SJCRH30 (cell line): ENCODE measurements around the gene R3HDML. TPM values are rescaled to one million over a fixed set of nuclear protein-coding genes. Genes with fewer than 3 reads are reported as not detected.
A peak's percentile ranks its signal among the peaks of the same experiment; 100 is the strongest.
"Not testable (repeated sequence)": the region's sequence is repeated elsewhere in the genome, so short reads cannot be mapped to it uniquely, and the experiment has no call there.

ENCODE experiments used
- DNase-seq, 2 experiments: peaks; one replicate each; pipeline ENCODE4 v3.0.0-alpha.2; 2015 to 2020
- H3K27ac ChIP-seq: fragments of 250-450 bp; sonication (Bioruptor Pico); 2 replicates; pipeline ENCODE4 v1.5.1; 2020; ENCODE audit warnings: mild to moderate bottlenecking, moderate library complexity
- H3K27me3 ChIP-seq: fragments of 250-450 bp; sonication (Bioruptor Pico); 2 replicates; pipeline ENCODE4 v1.5.1; 2020; ENCODE audit warnings: mild to moderate bottlenecking, moderate library complexity
- H3K36me3 ChIP-seq: fragments of 250-450 bp; sonication (Bioruptor Pico); 2 replicates; pipeline ENCODE4 v1.5.1; 2020; ENCODE audit warnings: mild to moderate bottlenecking, moderate library complexity
- H3K4me1 ChIP-seq: fragments of 250-450 bp; sonication (Bioruptor Pico); 2 replicates; pipeline ENCODE4 v1.5.1; 2020; ENCODE audit warnings: mild to moderate bottlenecking, moderate library complexity
- H3K4me3 ChIP-seq: fragments of 250-450 bp; sonication (Bioruptor Pico); 2 replicates; pipeline ENCODE4 v1.5.1; 2020; ENCODE audit warnings: mild to moderate bottlenecking, moderate library complexity
- H3K9me3 ChIP-seq: fragments of 250-450 bp; sonication (Bioruptor Pico); replicated peaks from 2 replicates; pipeline ENCODE4 v1.5.1; 2020; ENCODE audit warnings: mild to moderate bottlenecking, moderate library complexity
- total RNA-seq: library from RNA; depleted of rRNA; stranded (reverse); fragments of >200 nt; shearing (Covaris generic); gene quantifications from 2 replicates; pipeline ENCODE4 v1.2.3, GENCODE V29; 2014; rRNA removed

The R3HDML gene, protein sequence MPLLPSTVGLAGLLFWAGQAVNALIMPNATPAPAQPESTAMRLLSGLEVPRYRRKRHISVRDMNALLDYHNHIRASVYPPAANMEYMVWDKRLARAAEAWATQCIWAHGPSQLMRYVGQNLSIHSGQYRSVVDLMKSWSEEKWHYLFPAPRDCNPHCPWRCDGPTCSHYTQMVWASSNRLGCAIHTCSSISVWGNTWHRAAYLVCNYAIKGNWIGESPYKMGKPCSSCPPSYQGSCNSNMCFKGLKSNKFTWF
- not detected in 2 replicates for total RNA-seq

DNA sequence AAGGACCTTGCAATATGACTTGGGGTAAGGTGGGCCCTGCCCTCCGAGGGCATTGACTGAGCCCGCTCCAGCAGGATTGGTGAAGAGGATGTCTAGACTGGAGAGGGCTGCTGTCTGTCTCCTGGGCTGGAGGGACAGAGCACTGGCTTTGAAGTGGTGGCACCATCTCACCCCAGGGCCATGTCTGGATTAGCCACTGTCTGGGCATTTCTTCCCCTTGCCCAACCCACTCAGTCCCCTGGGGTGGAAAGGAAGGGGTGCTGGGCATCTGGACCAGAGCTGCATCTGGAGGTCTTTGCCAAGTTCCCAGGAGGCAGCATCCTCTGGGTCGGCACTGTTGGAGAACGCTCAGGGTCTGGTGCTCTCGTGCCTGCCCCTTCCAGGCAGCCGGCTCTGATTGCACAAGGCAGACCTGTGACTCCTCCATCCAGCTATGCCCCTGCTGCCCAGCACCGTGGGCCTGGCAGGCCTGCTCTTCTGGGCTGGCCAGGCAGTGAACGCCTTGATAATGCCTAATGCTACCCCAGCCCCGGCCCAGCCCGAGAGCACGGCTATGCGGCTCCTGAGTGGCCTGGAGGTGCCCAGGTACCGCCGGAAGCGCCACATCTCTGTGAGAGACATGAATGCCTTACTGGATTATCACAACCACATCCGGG is at the start of gene R3HDML:
Gene R3HDML (plus strand): TSS at position 319 of the 656 bp plus-strand sequence. CDS start 115 bp downstream, at position 434.
- Histone ChIP-seq H3K27ac (no peak within 1 kb of the TSS), H3K27me3 (peaks cover 34% of the 10 kb centered on the region), H3K9me3 (no peaks in the 10 kb centered on the region), H3K36me3 (no peaks in the 10 kb centered on the region), H3K4me1 (no peaks in the 10 kb centered on the region), H3K4me3 (no peak within 1 kb of the TSS)
- DNase-seq: no peak

- Histone ChIP-seq H3K36me3 (no peaks in the 10 kb centered on the region), H3K9me3 (no peaks in the 10 kb centered on the region), H3K4me1 (peaks cover 9% of the 10 kb centered on the region), H3K27ac (no peak overlapping the region), H3K27me3 (no peaks in the 10 kb centered on the region; the same call in 1 of the 2 replicates), H3K4me3 (no peak overlapping the region)
- DNase-seq: no peak
These were observed 49.4 kb upstream of the R3HDML start for GRCh38 chr20:44287272-44288097.

DNA sequence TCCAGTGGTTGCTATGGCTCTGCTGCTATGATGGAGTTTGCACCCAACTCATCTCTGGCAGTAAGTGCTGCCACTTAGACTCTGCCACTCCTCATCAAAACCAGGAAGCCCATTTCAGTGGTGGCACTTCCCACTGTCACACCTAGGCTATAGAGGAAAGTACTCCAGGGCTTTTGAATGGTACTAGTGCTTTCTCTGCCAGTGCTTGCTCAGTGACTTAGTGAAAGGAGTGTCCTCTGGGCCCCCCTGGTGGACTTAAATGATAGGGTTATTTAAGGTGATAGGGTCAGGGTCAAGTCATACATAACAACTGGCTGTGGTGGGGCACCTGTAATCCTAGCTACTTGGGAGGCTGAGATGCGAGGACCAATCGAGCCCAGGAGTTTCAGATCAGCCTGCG is 48.6 kb upstream of the R3HDML start:
- no peaks in the 10 kb centered on the region for H3K36me3 ChIP-seq
- DNase-seq: no peak
- no peak overlapping the region for H3K4me3 ChIP-seq
- no peak overlapping the region for H3K27ac ChIP-seq
- H3K27me3 ChIP-seq: no peaks in the 10 kb centered on the region
- peaks cover 9% of the 10 kb centered on the region for H3K4me1 ChIP-seq
- no peaks in the 10 kb centered on the region for H3K9me3 ChIP-seq

DNA sequence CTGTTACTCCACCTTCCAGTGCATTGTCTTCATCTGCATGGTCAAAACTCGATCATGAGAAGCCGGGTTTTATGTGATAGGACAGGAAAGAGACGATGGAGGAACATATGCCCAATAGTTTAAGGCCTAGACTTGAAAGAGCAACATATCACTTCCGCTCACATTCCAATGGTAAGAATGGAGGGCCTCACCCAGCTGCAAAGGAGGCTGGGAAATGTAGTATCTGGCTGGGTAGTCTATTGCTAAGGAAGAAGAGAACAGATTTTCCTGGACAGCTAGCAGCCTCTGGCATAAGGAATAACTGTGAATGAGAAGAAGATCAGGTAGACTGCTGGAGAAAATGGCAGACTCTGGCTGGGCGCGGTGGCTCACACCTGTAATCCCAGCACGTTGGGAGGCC is 45.1 kb upstream of the R3HDML start:
- Histone ChIP-seq H3K4me3 (no peak overlapping the region), H3K27me3 (0 out of 2 replicates have a peak, but pooled peaks cover 9% of the 10 kb centered on the region), H3K27ac (no peak overlapping the region), H3K4me1 (no peaks in the 10 kb centered on the region), H3K36me3 (no peaks in the 10 kb centered on the region), H3K9me3 (no peaks in the 10 kb centered on the region)
- peak in 1 of 2 experiments; percentile 32 for DNase-seq

- Histone ChIP-seq H3K4me1 (no peaks in the 10 kb centered on the region), H3K27ac (no peak overlapping the region)
These were observed 40.8 kb upstream of the R3HDML start for GRCh38 chr20:44296011-44296410.

DNA sequence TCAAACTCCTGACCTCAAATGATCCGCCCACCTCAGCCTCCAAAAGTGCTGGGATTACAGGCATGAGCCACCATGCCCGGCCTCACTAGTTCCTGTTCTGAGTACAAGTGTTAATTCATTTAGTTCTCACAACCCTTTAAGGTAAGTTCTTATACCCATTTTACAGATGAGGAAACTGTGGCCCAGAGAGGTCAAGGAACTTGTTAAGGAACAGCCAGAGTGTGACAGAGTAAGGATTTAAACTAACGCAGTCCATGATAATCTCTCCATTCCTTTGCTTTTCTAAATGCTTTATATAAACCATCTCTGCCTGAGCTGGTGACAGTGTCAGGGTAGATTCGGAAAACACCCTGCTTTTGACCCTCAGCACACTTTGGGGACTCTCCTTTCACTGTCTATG is 39.1 kb upstream of the R3HDML start:
- no peak overlapping the region for H3K27ac ChIP-seq
- H3K4me1 ChIP-seq: no peaks in the 10 kb centered on the region
- H3K9me3 ChIP-seq: no peaks in the 10 kb centered on the region
- H3K36me3 ChIP-seq: no peaks in the 10 kb centered on the region
- H3K4me3 ChIP-seq: no peak overlapping the region
- H3K27me3 ChIP-seq: 0 out of 2 replicates have a peak, but pooled peaks cover 9% of the 10 kb centered on the region
- no peak for DNase-seq

More at GRCh38 chr20:44296011-44296410, 40.8 kb upstream of the R3HDML start:
- no peaks in the 10 kb centered on the region for H3K36me3 ChIP-seq
- no peak overlapping the region for H3K4me3 ChIP-seq
- H3K9me3 ChIP-seq: no peaks in the 10 kb centered on the region
- DNase-seq: no peak
- 0 out of 2 replicates have a peak, but pooled peaks cover 9% of the 10 kb centered on the region for H3K27me3 ChIP-seq

DNA sequence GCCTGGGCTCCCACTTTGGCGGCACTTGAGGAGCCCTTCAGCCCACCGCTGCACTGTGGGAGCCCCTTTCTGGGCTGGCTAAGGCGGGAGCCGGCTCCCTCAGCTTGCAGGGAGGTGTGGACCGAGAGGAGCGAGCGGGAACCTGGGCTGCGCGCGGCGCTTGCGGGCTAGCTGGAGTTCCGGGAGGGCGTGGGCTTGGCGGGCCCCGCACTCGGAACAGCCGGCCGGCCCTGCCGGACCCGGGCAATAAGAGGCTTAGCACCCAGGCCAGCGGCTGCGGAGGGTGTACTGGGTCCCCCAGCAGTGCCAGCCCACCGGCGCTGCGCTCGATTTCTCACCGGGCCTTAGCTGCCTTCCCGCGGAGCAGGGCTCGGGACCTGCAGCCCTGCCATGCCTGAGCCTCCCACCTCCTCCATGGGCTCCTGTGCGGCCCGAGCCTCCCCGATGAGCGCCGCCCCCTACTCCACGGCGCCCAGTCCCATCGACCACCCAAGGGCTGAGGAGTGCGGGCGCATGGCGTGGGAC is 37.8 kb upstream of the R3HDML start:
- H3K4me1 ChIP-seq, DNase-seq, H3K27ac ChIP-seq, H3K4me3 ChIP-seq, H3K27me3 ChIP-seq, H3K9me3 ChIP-seq, H3K36me3 ChIP-seq: not testable (repeated sequence)

DNA sequence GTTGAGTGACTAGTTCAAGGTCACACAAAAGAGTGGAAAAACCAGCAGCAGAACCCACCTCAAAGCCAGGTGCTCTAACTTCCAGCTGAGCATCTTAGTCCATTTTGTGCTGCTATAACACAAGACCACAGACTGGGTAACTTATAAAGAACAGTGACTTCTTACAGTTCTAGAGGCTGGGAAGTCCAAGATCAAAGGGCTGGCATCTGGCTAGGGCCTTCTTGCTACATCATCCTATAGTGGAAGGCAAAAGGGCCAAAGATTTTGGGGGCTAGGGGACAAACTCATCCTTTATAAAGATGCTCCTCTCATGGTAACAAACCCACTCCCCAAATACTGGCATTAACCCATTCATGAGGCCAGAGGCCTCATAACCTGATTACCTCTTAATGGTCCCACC is 35.6 kb upstream of the R3HDML start:
- Histone ChIP-seq H3K36me3 (no peaks in the 10 kb centered on the region), H3K4me1 (no peaks in the 10 kb centered on the region), H3K4me3 (no peak overlapping the region), H3K9me3 (no peaks in the 10 kb centered on the region), H3K27ac (no peak overlapping the region), H3K27me3 (0 out of 2 replicates have a peak, but pooled peaks cover 3% of the 10 kb centered on the region)
- DNase-seq: no peak

DNA sequence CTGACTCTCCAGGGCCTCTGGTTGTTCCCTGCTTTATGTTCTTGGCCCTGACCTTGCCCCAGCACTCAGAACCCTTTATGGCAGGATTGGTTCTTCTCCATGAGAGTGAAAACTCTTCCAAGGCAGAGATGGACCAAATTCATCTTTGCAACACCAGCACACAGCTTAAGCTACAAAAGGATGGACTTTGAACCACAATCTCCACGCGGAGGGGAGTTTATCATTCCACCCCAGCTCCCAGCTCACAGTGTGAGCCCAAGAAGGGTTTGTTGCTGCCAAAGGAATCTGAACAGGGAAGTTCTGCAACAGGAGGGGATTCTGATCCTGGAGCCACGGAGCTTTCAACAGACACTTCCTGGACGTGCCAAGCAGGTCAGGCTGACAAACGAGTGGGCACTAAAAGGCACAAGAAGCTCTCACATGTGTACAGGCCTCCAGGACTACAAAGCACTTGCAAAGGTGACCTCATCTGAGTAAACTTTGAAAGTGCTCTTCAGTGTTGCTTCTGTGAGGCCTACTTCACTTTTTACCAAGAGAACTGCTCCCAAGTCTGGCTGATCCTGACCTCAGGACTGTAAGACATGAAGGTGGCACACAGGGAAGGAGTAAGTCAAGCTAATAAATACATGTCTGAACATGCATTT is 34.7 kb upstream of the R3HDML start:
- no peaks in the 10 kb centered on the region for H3K36me3 ChIP-seq
- DNase-seq: no peak
- no peak overlapping the region for H3K4me3 ChIP-seq
- H3K27me3 ChIP-seq: no peaks in the 10 kb centered on the region
- H3K4me1 ChIP-seq: no peaks in the 10 kb centered on the region
- H3K9me3 ChIP-seq: no peaks in the 10 kb centered on the region
- no peak overlapping the region for H3K27ac ChIP-seq

- Histone ChIP-seq H3K4me3 (no peak overlapping the region), H3K27me3 (no peaks in the 10 kb centered on the region), H3K27ac (no peak overlapping the region)
These were observed 34.1 kb upstream of the R3HDML start for GRCh38 chr20:44302736-44303135.

DNA sequence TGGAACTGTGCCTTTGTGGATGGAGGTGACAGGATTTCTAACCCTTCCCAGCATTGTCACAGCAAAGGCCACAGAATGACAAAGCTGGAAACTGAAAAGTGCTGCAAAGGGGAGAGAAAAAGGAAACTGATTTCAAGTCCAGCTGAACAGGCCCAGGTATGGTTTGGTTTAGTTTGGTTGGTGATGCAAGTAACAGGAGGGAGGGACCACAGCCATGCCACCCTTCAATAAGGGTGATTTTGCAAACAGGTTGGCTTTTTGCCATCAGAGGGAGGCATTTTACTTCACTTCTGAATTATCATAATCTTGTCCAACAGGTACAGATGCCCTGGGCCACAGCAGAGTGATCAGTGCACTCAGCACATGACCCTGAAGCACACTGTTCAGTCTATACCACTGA is 32.5 kb upstream of the R3HDML start:
- H3K27ac ChIP-seq: no peak overlapping the region
- no peaks in the 10 kb centered on the region for H3K36me3 ChIP-seq
- no peak overlapping the region for H3K4me3 ChIP-seq
- no peaks in the 10 kb centered on the region for H3K9me3 ChIP-seq
- DNase-seq: no peak
- no peaks in the 10 kb centered on the region for H3K27me3 ChIP-seq
- no peaks in the 10 kb centered on the region for H3K4me1 ChIP-seq

More at GRCh38 chr20:44302736-44303135, 34.1 kb upstream of the R3HDML start:
- Histone ChIP-seq H3K36me3 (no peaks in the 10 kb centered on the region), H3K9me3 (no peaks in the 10 kb centered on the region), H3K4me1 (no peaks in the 10 kb centered on the region)
- DNase-seq: no peak

GRCh38 chr20:44306927-44307326 is 29.9 kb upstream of the R3HDML start:
- Histone ChIP-seq H3K27ac (no peak overlapping the region), H3K36me3 (no peaks in the 10 kb centered on the region), H3K4me3 (no peak overlapping the region), H3K9me3 (no peaks in the 10 kb centered on the region), H3K4me1 (peaks cover 4% of the 10 kb centered on the region; the same call in 1 of the 2 replicates), H3K27me3 (no peaks in the 10 kb centered on the region)
- DNase-seq: no peak

DNA sequence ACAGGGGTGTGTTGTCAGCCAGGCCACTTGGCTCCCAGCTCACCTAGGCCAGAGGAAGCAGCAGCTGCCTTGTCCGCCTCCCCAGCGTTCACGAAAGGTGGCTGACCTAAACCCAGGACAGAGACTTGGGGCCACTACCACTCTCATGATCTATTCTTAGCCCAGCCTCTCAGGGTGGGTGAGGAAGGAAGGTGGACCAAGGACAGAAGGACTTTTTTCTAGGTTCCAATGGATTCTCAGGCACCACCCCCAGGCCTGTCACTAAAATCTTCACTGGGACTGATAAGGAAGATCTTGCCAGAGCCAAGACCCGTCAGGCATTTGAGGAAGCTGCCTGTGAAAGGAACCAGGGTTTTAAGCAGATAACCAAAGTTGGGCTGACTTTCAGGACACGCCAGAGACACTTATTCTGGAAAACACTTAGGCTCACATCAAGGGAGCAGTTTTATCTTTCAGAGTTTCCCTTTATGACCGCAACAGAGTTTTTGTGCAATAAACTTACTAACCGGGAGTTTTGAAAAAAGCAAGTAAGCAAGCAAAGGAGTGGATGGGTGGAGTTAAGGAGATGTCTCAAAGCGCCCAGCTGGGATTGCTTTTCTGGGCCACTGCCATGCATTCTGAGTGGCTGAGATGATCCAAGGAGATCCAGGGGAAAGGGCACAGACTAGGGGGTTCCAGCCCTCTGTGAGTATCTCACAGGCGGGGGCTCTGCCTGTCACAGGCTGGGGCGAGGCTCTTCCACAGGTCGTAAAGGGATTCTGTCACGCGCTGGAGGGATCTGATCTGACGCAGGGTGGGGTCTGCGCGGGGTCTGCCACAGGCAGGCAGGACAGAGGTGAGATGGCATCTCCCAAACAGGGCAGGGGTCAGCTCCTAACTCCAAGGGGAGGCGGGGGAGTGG is 26.8 kb upstream of the R3HDML start:
- Histone ChIP-seq H3K9me3 (no peaks in the 10 kb centered on the region), H3K36me3 (no peaks in the 10 kb centered on the region), H3K4me3 (peak overlapping the region; percentile 77), H3K27ac (no peak overlapping the region), H3K4me1 (peaks cover 4% of the 10 kb centered on the region; the same call in 1 of the 2 replicates), H3K27me3 (0 out of 2 replicates have a peak, but pooled peaks cover 5% of the 10 kb centered on the region)
- no peak for DNase-seq
